Psoas muscle (tissue), 8 donors: ENCODE data around the gene TNS3. TPM values are rescaled to one million over a fixed set of nuclear protein-coding genes. Genes with fewer than 3 reads are reported as not detected.

ENCODE experiments used
- ATAC-seq, 4 donors: fragments of 200-7000 bp; cut with Tn5 transposase; one replicate each; pipeline ENCODE4 v1.9.1; 2020; ENCODE audit warnings: moderate library complexity in 3 of 4, mild to moderate bottlenecking in 2 of 4
- DNase-seq, 2 donors: peaks; one replicate each; pipeline ENCODE4 v3.0.0-alpha.2; 2020
- H3K27ac ChIP-seq: fragments of 200-600 bp; one replicate; pipeline ENCODE4 v1.8.0; 2022
- H3K27me3 ChIP-seq, 3 donors: fragments of 200-600 bp in 1 of 3; one replicate each; pipeline versions ENCODE4 v1.6.1 to v1.8.0; 2013 to 2022; ENCODE audit warnings: low read length in 2 of 3, mild to moderate bottlenecking in 2 of 3, moderate library complexity in 1 of 3; ENCODE audit not compliant: insufficient read depth in 3 of 3
- H3K36me3 ChIP-seq, 2 donors: fragments of 200-600 bp in 1 of 2; one replicate each; pipeline versions ENCODE4 v1.6.1 to v1.8.0; 2013 to 2022; ENCODE audit warnings: low read depth in 1 of 2, mild to moderate bottlenecking in 1 of 2, moderate library complexity in 1 of 2; ENCODE audit not compliant: insufficient read depth in 1 of 2
- H3K4me1 ChIP-seq: fragments of 200-600 bp; one replicate; pipeline ENCODE4 v1.8.0; 2022
- H3K4me3 ChIP-seq: fragments of 200-600 bp; one replicate; pipeline ENCODE4 v1.8.0; 2022; ENCODE audit warnings: mild to moderate bottlenecking
- H3K9me3 ChIP-seq: fragments of 200-600 bp; one replicate; pipeline ENCODE4 v1.8.0; 2022
- CTCF ChIP-seq: fragments of 200-600 bp; IDR thresholded peaks from one replicate; pipeline ENCODE4 v1.8.0; 2022; ENCODE audit warnings: antibody characterized with exemption
- WGBS, 3 donors: extraction: QIAGEN DNeasy Blood & Tissue Kit; methylation state at CpG; one replicate each; pipeline versions ENCODE4 v1.1.6 to v1.1.7; 2013; 5-methylcytosine and 5-hydroxymethylcytosine counted together
- intact Hi-C, 2 donors: fragments of 100-400 bp; cut with DNase I; formaldehyde crosslinking; loops; one replicate each; pipeline versions ENCODE4 v1.11.0 to v1.14.2; 2022
- polyA plus RNA-seq, 3 donors: library from polyadenylated mRNA; stranded (reverse); fragments of 200-250 nt; gene quantifications; one replicate each; pipeline ENCODE4 v1.2.3, GENCODE V29; 2013
- total RNA-seq, 4 donors: library from RNA; stranded (reverse); fragmentation: NEBNext Ultra II Directional in 2 of 4; extraction: Animal tissue kit (Norgen Biotek cat#: 25700) in 2 of 4; gene quantifications; one replicate each; pipeline versions ENCODE4 v1.2.1 to v1.2.4, GENCODE V29; 2021 to 2023
- donor health status: healthy with polysubstance abuse.
- donor health status: DM: no; HTN: no; CAD: no; lungs with moderate emphysema.
- donor health status: Bipolar disorder and iron deficiency.
- donor health status: healthy.
- donor health status: DM: yes; HTN: yes; CAD: no.
- donor health status: DM: no; HTN: no; CAD: no.
- donor health status: DM: no; HTN: no; CAD: no.
- donor health status: DM: yes; HTN: yes; CAD: no.

Gene TNS3
- total and polyA plus RNA-seq, 7 donors, result 11.5 to 75.3 (median 35.0) TPM

- ATAC-seq, result no peak
- H3K27ac ChIP-seq, result no peak overlapping the region
- H3K36me3 ChIP-seq, result peaks cover 0 to 42% of the 10 kb centered on the region in 2 donors
- TF ChIP-seq CTCF, result no peak
- H3K9me3 ChIP-seq, result no peaks in the 10 kb centered on the region
- WGBS, 3 donors, result 97% methylated on average over 32 of the region's 32 CpGs
- no peaks in the 10 kb centered on the region for H3K4me1 ChIP-seq
- H3K4me3 ChIP-seq, result no peak overlapping the region
- intact Hi-C loops, result no loop called here
- no peak for DNase-seq
- H3K27me3 ChIP-seq, result no peaks in the 10 kb centered on the region
These were observed 237.5 kb downstream of the TNS3 start for GRCh38 chr7:47344171-47344955.

GRCh38 chr7:47343061-47343455, 238.9 kb downstream of the TNS3 start:
- TF ChIP-seq CTCF, result no peak
- H3K27me3 ChIP-seq, result no peaks in the 10 kb centered on the region
- WGBS, 3 donors, result 91 to 96% (median 94%) methylated on average over 5 of the region's 5 CpGs
- H3K9me3 ChIP-seq, result no peaks in the 10 kb centered on the region
- peaks cover 0 to 42% of the 10 kb centered on the region in 2 donors for H3K36me3 ChIP-seq
- no peak overlapping the region for H3K4me3 ChIP-seq
- DNase-seq, result no peak
- H3K4me1 ChIP-seq, result no peaks in the 10 kb centered on the region
- ATAC-seq, result no peak
- intact Hi-C loops, result no loop called here
- H3K27ac ChIP-seq, result no peak overlapping the region

- no peak for TF ChIP-seq CTCF
- DNase-seq (no peak), ATAC-seq (no peak)
- no peak overlapping the region for H3K27ac ChIP-seq
- H3K36me3 ChIP-seq, result peaks cover 0 to 42% of the 10 kb centered on the region in 2 donors
- intact Hi-C loops, result no loop called here
- H3K4me1 ChIP-seq, result peaks cover 2% of the 10 kb centered on the region
- no peaks in the 10 kb centered on the region for H3K9me3 ChIP-seq
- H3K27me3 ChIP-seq, result no peaks in the 10 kb centered on the region
- no peak overlapping the region for H3K4me3 ChIP-seq
- 93 to 97% (median 95%) methylated on average over 5 of the region's 5 CpGs for WGBS, 3 donors
These were observed 239.4 kb downstream of the TNS3 start for GRCh38 chr7:47342296-47343060.

- peaks cover 0 to 35% of the 10 kb centered on the region in 2 donors for H3K36me3 ChIP-seq
- intact Hi-C loops, result no loop called here
- TF ChIP-seq CTCF, result no peak
These were observed 241.4 kb downstream of the TNS3 start for GRCh38 chr7:47340517-47340916.

More at GRCh38 chr7:47340517-47340916, 241.4 kb downstream of the TNS3 start:
- H3K27me3 ChIP-seq, result no peaks in the 10 kb centered on the region
- no peaks in the 10 kb centered on the region for H3K9me3 ChIP-seq
- no peak for DNase-seq
- H3K4me3 ChIP-seq, result no peak overlapping the region
- no peak overlapping the region for H3K27ac ChIP-seq
- 81 to 90% (median 83%) methylated on average over 3 of the region's 3 CpGs for WGBS, 3 donors
- ATAC-seq, result no peak
- H3K4me1 ChIP-seq, result peaks cover 20% of the 10 kb centered on the region
